SKM-1 treated with dmso at 0.1 percent for 144 hours (cell line): ENCODE results near the gene UFSP1.
"Not testable (repeated sequence)": the region's sequence is repeated elsewhere in the genome, so short reads cannot be mapped to it uniquely, and the experiment has no call there.

ENCODE experiments used
- DNase-seq: peaks from one replicate; lab custom pipeline; 2025; ENCODE audit not compliant: unreplicated experiment; lab: John Stamatoyannopoulos, UW

The UFSP1 gene

GRCh38 chr7:100888988-100889750 lies at the start of gene UFSP1:
Gene UFSP1 (minus strand): TSS chr7:100889715. CDS start chr7:100889271, 444 bp downstream.
- DNase-seq = no peak

- not testable (repeated sequence) for DNase-seq
These were observed 46.7 kb upstream of the UFSP1 start for GRCh38 chr7:100936167-100936566.

- DNase-seq = not testable (repeated sequence)
These were observed 45.9 kb upstream of the UFSP1 start for GRCh38 chr7:100935381-100935780.

DNA sequence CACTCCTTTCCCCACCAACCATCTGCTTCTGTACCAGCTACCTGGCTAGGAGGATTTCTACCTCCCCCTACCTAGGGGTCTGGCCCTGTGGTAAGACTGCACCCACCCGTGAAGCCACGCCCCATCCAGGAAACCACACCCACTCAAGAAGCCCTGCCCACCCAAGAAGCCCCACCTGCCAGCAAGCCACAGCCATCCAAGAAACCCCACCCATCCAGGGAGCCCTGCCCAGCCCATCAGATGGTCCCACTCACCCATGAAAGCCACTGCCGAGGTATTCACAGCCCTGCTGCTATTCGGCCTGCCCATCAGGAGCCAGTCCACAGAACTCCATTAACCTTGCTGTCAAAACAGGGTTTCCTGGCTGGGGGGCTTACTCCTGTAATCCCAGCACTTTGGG lies 44.2 kb upstream of the UFSP1 start:
- no peak for DNase-seq

DNA sequence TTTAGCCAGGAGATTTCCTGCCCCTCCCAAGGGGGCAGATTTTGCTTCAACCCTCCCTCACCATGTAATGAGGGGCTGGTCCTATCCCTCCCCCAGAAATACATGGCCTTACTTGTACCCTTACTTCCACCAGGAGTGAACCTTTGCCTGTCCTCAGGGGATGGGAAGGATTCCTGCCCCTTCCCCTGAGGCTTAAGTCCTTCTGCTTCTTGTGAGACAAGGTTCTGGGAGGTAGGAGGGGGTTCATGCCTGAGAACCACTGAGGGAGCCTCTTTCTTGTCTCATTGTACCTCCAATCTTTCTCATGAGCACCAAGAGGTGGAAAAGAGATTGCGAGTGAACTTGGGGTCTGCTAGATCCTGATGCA lies 40.3 kb upstream of the UFSP1 start:
- no peak for DNase-seq

DNA sequence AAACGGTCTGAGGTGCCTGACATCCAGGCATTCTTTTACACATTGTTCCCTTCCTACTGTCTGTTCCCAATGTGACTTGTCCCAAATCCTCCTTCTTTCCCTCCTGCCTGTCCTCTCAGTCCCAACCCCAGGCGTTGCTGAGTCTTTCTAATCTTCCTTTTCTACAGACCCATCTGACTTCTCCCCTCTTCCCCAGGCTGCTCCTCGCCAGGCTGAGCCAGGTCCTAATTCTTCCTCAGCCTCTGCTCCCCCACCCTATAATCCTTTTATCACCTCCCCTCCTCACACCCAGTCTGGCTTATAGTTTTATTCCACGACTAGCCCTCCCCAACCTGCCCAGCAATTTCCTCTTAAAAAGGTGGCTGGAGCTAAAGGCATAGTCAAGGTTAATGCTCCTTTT lies 34.1 kb upstream of the UFSP1 start:
- not testable (repeated sequence) for DNase-seq

DNA sequence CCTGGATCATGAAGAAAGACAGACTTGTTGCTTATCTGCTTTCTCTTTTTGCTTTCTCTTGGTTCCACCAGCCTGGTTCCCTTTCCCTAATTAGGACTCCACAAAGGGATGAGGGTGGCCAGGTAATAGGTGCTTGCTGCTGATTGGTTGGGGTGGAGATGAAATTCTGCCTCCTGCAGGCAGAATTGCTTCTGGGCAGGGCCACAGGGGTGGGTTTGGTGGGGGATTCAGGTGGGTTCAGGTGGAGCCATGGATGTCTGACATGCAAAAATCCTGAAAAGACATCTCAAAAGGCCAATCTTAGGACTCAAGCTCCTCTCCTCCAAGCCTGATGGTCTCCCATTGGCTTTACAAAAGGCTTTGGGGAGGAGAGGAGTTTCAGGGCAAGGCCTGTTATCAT lies 31.5 kb upstream of the UFSP1 start:
- DNase-seq = no peak

DNA sequence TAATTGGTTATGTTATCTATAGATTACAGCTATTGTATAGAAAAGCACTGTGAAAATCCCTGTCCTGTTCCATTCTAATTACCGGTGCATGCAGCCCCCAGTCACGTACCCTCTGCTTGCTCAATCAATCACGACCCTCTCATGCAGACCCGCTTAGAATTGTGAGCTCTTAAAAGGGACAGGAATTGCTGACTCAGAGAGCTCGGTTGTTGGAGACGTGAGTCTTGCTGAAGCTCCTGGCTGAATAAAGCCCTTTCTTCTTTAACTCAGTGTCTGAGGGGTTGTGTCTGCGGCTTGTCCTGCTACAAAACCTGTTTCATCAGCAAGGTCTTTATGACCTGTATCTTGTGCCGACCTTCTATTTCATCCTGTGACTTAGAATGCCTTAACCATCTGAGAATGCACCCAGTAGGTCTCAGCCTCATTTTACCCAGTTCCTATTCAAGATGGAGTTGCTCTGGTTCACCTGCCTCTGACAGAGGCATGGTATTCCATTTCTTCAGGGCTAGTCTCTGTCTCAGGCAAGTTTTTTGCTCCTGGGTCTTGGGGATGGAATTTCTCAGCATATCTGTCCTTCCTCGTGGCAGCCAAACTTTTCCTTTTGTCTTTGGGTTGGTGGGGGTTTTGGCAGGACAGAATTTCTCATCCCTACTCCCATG lies 30.4 kb upstream of the UFSP1 start:
- DNase-seq = not testable (repeated sequence)

DNA sequence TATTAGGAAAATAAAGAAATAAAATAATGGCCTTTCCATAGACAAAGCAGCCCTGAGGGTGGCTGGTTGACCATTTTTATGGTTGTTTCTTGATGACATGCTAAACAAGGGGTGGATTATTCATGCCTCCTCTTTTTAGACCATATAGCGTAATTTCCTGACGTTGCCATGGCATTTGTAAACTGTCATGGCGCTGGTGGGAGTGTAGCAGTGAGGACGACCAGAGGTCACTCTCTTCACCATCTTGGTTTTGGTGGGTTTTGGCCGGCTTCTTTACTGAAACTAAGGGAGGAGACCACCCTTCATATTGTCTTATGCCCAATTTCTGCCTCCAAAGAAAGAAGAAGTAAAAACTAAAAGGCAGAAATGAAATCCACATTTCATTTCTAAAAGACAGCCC lies 29.8 kb upstream of the UFSP1 start:
- not testable (repeated sequence) for DNase-seq

DNA sequence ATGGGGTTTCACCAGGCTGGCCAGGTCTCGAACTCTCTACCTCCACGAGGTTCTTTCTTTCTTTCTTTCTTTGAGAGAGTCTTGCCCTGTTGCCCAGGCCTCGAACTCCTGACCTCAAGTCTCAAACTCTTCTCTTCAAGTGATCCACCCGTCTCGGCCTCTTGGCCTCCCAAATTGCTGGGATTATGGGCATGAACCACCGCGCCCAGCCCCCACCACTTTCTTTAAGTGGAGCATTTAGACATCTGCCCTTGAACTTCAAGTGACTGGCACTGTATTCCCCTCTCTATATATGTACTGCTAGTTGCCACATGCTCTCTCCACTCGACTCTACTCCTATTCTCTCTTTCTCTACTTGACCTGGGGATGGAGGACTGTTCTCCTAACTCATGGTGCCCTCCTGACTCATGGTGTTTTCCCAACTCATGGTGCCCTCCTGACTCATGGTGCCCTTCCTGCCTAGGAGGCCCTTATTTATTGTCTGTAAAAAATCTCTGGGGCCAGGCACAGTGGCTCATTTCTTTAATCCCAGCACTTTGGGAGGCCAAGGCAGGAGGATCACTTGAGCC lies 25.4 kb upstream of the UFSP1 start:
- no peak for DNase-seq

DNA sequence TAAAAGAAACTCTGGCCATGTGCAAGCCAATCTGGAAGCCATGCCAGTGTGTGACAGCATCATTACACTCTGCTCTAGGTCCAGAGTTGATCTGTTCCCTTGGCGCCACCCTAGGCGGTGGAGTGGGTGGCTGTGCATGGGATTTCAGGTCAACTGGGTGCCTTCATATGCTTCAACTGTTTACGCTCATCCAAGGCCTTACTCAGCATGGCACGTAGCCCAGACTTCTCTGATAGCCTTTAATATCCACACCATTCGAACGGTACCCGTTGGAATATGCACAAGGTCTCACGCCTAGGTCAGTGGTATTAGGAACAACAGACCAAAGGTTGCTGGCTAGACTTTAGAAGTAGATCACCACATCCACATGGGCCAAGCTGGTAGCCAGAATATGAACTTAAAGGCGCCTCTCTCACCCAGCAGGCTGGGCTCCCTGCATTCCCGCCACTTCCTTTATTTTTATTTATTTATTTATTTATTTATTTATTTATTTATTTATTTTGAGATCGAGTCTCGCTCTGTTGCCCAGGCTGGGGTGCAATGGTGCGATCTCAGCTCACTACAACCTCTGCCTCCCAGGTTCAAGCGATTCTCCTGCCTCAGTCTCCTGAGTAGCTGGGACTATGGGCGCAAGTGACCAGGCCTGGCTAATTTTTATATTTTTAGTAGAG lies 24.8 kb upstream of the UFSP1 start:
- DNase-seq = no peak

- no peak for DNase-seq
These were observed 22.0 kb upstream of the UFSP1 start for GRCh38 chr7:100911484-100911883.

GRCh38 chr7:100910443-100910842 lies 20.9 kb upstream of the UFSP1 start:
- DNase-seq = peak; percentile 35

GRCh38 chr7:100908512-100908911 lies 19.0 kb upstream of the UFSP1 start:
- no peak for DNase-seq

GRCh38 chr7:100902638-100903037 lies 13.1 kb upstream of the UFSP1 start:
- DNase-seq = no peak

GRCh38 chr7:100901921-100902332 lies 12.4 kb upstream of the UFSP1 start:
- no peak for DNase-seq

DNA sequence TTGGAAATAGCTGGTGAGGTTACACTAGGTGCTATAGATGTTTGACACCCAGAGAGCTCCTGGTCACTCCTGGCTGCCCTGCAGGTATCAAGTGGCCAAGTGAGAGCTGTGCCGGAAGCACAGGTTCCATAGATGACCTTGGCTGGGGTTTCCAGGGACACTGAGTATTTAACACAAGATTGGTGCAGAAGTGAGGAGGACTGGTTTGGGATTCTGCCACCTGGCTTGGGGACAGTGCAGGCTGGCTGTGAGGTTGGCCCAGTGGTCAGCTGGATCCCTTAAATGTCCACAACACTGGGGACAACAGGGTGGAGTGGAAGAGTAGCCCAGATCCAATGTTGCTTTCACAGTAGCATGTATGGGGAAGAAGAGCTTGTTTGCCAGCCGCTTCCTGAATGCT lies 11.5 kb upstream of the UFSP1 start:
- DNase-seq = no peak

DNA sequence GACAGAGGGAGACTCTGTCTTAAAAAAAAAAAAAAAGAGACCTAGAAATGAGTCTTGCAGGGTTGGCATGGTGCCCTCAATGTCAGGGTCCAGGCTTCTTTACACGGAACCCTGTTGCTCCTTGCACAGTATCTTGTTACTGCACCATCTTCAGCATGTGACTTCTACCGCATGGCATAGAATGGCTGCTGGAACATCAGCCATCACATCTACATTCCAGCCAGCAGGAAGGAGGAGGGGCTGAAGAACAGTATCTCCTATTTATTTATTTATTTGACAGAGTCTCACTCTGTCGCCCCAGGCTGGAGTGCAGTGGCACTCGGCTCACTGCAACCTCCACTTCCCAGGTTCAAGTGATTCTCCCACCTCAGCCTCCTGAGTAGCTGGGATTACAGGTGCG lies 9.9 kb upstream of the UFSP1 start:
- DNase-seq = no peak

GRCh38 chr7:100897772-100898454 lies 8.4 kb upstream of the UFSP1 start:
- DNase-seq = no peak

GRCh38 chr7:100896732-100897608 lies 7.5 kb upstream of the UFSP1 start:
- DNase-seq = peak; percentile 28
